Panc1 (cell line): Measurements from ENCODE around the gene GSK3B. TPM values are rescaled to one million over a fixed set of nuclear protein-coding genes. Genes with fewer than 3 reads are reported as not detected.
"Not testable (repeated sequence)": the region's sequence is repeated elsewhere in the genome, so short reads cannot be mapped to it uniquely, and the experiment has no call there.

Source experiments
- ATAC-seq: fragments of 200-7000 bp; cut with Tn5 transposase; 2 replicates; pipeline ENCODE4 v1.9.1; 2020; ENCODE audit warnings: mild to moderate bottlenecking, moderate library complexity
- BruUV-seq: library from RNA; stranded (reverse); fragments of 400-500 nt; replicated peaks from 2 replicates; lab custom pipeline; 2021; lab: Mats Ljungman, UMichigan
- CTCF ChIA-PET: fragments of 300-600 bp; sonication (Branson Sonifier 250); formaldehyde crosslinking; loops from one replicate; lab custom pipeline; 2022; ENCODE audit warnings: antibody characterized with exemption; lab: Charles Lee
- POLR2A ChIA-PET: fragments of 300-600 bp; sonication (Branson Sonifier 250); formaldehyde crosslinking; loops from one replicate; lab custom pipeline; 2022; ENCODE audit warnings: antibody characterized with exemption; lab: Charles Lee
- DNase-seq: peaks from one replicate; pipeline ENCODE4 v3.0.0-alpha.2; 2010; ENCODE audit warnings: low read depth, low spot score
- H3K27ac ChIP-seq: 2 replicates; pipeline ENCODE4 v1.5.1; 2011; ENCODE audit warnings: mild to moderate bottlenecking, low read length, inconsistent platforms
- H3K27me3 ChIP-seq: fragments of 200-500 bp; sonication (Bioruptor generic); 2 replicates; pipeline ENCODE4 v1.6.0; 2014; ENCODE audit warnings: low read length, inconsistent platforms; ENCODE audit not compliant: control insufficient read depth, insufficient read depth
- H3K36me3 ChIP-seq: fragments of 200-500 bp; sonication (Bioruptor generic); 2 replicates; pipeline ENCODE4 v1.5.1; 2014; ENCODE audit warnings: inconsistent platforms, mild to moderate bottlenecking, low read length, moderate library complexity; ENCODE audit not compliant: control insufficient read depth, insufficient read depth
- H3K4me1 ChIP-seq: 2 replicates; pipeline ENCODE4 v1.5.1; 2011; ENCODE audit warnings: inconsistent platforms, mild to moderate bottlenecking, low read length, moderate library complexity; ENCODE audit not compliant: control insufficient read depth, insufficient read depth
- H3K4me3 ChIP-seq, 2 experiments: 2 replicates each; pipeline ENCODE4 v1.5.1; 2011 to 2012; ENCODE audit warnings: low read depth in 2 of 2, low read length in 2 of 2, mild to moderate bottlenecking in 2 of 2, inconsistent platforms in 1 of 2, moderate library complexity in 1 of 2
- H3K9me3 ChIP-seq: fragments of 200-500 bp; sonication (Bioruptor generic); 2 replicates; pipeline ENCODE4 v1.5.1; 2014; ENCODE audit warnings: low read depth, mild to moderate bottlenecking, inconsistent platforms, low read length, moderate library complexity; ENCODE audit not compliant: control insufficient read depth, insufficient read depth
- CTCF ChIP-seq: fragments of 450-650 bp; IDR thresholded peaks from 2 replicates; pipeline ENCODE4 v1.5.1; 2017; ENCODE audit warnings: mild to moderate bottlenecking
- POLR2AphosphoS5 ChIP-seq: IDR thresholded peaks from 2 replicates; pipeline ENCODE4 v1.6.1; 2012; ENCODE audit warnings: mild to moderate bottlenecking, low read depth, low read length, moderate library complexity
- REST ChIP-seq, 2 experiments: IDR thresholded peaks; 2 replicates each; pipeline ENCODE4 v1.6.1; 2011 to 2012; ENCODE audit warnings: low read depth in 2 of 2, control low read depth in 1 of 2, low read length in 1 of 2, mild to moderate bottlenecking in 1 of 2, moderate library complexity in 1 of 2; ENCODE audit not compliant: insufficient read depth in 1 of 2
- SIN3A ChIP-seq: IDR thresholded peaks from 2 replicates; pipeline ENCODE4 v1.6.1; 2012; ENCODE audit warnings: low read depth, mild to moderate bottlenecking, low read length, moderate library complexity, borderline replicate concordance; ENCODE audit not compliant: insufficient read depth
- TCF7L2 ChIP-seq: IDR thresholded peaks from 2 replicates; pipeline ENCODE4 v1.6.1; 2011; ENCODE audit warnings: mild to moderate bottlenecking, low read depth, low read length, inconsistent platforms
- in situ Hi-C: cut with HindIII; loops from 2 replicates; pipeline ENCODE4 v1.10.0; 2016; ENCODE audit warnings: low sequenced_read_pairs, low pct_unique_long_range_greater_than_20kb
- intact Hi-C: fragments of 100-400 bp; cut with micrococcal nuclease; formaldehyde crosslinking; loops from one replicate; pipeline ENCODE4 v1.10.0; 2022; ENCODE audit not compliant: unreplicated experiment
- total RNA-seq: library from RNA; stranded (reverse); gene quantifications from one replicate; pipeline ENCODE4 v1.2.1, GENCODE V29; 2021; ENCODE audit not compliant: unreplicated experiment

GSK3B gene
- total RNA-seq, 1 experiment from 2014 or later = 35.3 TPM

DNA sequence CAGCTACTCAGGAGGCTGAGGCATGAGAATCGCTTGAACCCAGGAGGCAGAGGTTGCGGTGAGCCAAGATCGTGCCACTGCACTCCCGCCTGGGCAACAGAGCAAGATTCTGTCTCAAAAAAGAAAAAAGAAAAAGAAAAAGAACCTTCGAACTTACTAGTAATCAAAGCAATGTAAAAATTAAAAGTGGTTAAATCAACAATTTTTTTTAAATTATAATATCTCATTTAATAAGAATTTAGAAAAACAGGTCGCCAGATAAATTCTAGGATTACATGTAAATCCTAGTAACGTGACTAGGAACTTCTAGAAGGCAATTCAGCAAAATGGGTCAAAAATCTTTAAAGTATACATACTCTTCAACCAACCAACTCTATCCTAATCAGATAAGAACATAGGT lies 37.2 kb downstream of the GSK3B start:
- in situ Hi-C loops = no loop called here

GRCh38 chr3:120053647-120054046 lies 40.6 kb downstream of the GSK3B start:
- H3K27me3 ChIP-seq, H3K27ac ChIP-seq, POLR2A ChIA-PET, CTCF ChIA-PET, H3K4me3 ChIP-seq, DNase-seq, H3K36me3 ChIP-seq, H3K4me1 ChIP-seq, intact Hi-C loops, in situ Hi-C loops, BruUV-seq, ATAC-seq, H3K9me3 ChIP-seq: not testable (repeated sequence)

More for the DNA sequence above, 37.2 kb downstream of the GSK3B start:
- CTCF ChIA-PET = no interaction called here
- H3K4me3 ChIP-seq = no peak overlapping the region
- no peak for TF ChIP-seq POLR2AphosphoS5
- no peak for ATAC-seq
- no peak overlapping the region for H3K27ac ChIP-seq
- intact Hi-C loops = no loop called here
- H3K27me3 ChIP-seq = no peaks in the 10 kb centered on the region
- no peaks in the 10 kb centered on the region for H3K9me3 ChIP-seq
- POLR2A ChIA-PET = no interaction called here
- no peaks in the 10 kb centered on the region for H3K36me3 ChIP-seq
- BruUV-seq = no TSS peak
- H3K4me1 ChIP-seq = no peaks in the 10 kb centered on the region; the same call in 1 of the 2 replicates
- no peak for DNase-seq

DNA sequence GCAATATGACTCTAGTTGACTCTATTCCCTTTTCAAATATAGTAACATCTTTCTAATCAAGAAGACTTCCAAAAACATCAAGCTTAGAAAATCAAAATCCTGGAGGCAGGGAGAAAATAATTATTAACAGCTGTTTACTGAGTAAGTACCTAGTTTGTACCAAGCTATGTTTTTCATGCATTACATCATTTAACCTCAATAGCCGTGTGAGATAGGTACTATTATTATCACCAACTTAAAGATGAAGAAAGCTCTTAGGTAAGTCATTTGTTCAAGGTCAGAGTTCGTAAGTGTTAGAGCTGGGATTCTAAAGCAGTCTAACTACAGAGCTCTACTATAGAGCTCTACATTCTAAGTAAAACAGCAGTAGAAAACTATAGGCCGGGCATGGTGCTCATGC lies 41.6 kb downstream of the GSK3B start:
- TF ChIP-seq POLR2AphosphoS5 (no peak), SIN3A (no peak), TCF7L2 (no peak), CTCF (no peak), REST (IDR thresholded peaks at IDR 0.05; ENCODE audit: insufficient read depth in 1 of 2, low read depth in 2 of 2, low read length in 1 of 2) (no peak)
- ATAC-seq (no peak), DNase-seq (no peak)
- H3K27me3 ChIP-seq = no peaks in the 10 kb centered on the region
- in situ Hi-C loops = no loop called here
- CTCF ChIA-PET = interaction anchor here (0.5 kb wide), 1 partner anchor 26 kb away, joined by 3 read pairs; no protein-coding TSS in a partner anchor
- H3K4me3 ChIP-seq = no peak overlapping the region
- POLR2A ChIA-PET = no interaction called here
- intact Hi-C loops = no loop called here
- H3K9me3 ChIP-seq = no peaks in the 10 kb centered on the region
- no peak overlapping the region for H3K27ac ChIP-seq
- no TSS peak for BruUV-seq
- H3K4me1 ChIP-seq = no peaks in the 10 kb centered on the region
- H3K36me3 ChIP-seq = no peaks in the 10 kb centered on the region
